Measurements from ENCODE around the gene GSE1. TPM values are rescaled to one million over a fixed set of nuclear protein-coding genes. Genes with fewer than 3 reads are reported as not detected.
"Not testable (repeated sequence)": the region's sequence is repeated elsewhere in the genome, so short reads cannot be mapped to it uniquely, and the experiment has no call there.

GSE1 gene
- polyA plus RNA-seq, 6 donors from 2014 or later: 1.00 to 8.3 (median 3.9) TPM

DNA sequence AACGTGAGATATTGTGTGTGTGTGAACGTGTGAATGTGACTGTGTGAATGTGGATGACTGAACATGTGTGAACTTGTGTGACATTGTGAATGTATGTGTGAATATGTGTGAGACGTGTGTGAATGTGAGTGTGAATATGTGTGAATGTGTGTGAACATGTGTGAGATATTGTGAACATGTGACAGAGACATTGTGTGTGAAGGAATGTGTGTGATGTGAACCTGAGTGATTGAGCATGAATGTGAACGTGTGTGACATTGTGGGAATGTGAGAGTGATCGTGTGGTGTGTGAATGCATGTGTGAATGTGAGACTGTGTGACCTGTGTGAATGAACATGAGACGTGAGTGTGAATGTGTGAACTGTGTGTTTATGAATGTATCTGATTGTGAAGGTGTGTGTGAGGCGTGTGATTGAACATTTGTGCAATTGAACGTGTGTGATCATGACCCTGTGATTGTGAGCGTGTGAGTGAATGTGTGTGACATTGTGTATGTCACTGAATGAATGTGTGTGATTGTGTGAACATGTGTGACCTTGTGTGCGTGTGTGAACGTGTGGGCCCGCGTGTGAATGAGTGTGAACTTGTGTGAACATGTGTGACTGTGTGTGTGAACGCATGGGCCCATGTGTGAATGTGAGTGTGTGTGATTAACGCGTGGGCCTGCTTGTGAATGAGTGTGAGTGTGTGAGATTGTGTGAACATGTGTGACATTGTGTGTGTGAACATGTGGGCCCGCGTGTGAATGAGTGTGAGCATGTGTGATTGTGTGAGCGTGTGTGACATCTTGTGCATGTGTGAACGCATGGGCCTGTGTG lies 23.2 kb upstream of the GSE1 start:
- DNase-seq (no peak), ATAC-seq (ENCODE audit: low read depth in 2 of 2) (no peak)
- Mint-ChIP-seq H3K27me3 (no peaks in the 10 kb centered on the region), H3K36me3 (no peaks in the 10 kb centered on the region), H3K4me3 (no peak overlapping the region), H3K9me3 (no peaks in the 10 kb centered on the region), H3K27ac (no peak overlapping the region), H3K4me1 (peaks cover 21 to 32% (median 22%) of the 10 kb centered on the region in 3 donors)

DNA sequence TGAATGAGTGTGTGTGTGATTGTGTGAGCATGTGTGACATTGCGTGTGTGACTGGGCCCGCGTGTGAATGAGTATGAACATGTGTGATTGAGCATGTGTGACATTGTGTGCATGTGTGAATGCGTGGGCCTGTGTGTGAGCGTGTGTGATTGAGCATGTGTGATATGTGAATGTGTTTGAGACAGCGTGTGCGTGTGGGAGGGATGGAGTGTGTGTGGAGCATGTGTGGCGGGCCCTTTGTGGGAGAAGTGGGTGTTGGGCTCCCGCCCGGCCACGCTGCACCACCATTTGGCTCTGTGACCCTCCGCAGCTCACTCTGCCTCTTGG lies 22.7 kb upstream of the GSE1 start:
- H3K27ac Mint-ChIP-seq: no peak overlapping the region
- peaks cover 23 to 36% (median 27%) of the 10 kb centered on the region in 3 donors for H3K4me1 Mint-ChIP-seq
- no peaks in the 10 kb centered on the region for H3K9me3 Mint-ChIP-seq
- H3K36me3 Mint-ChIP-seq: no peaks in the 10 kb centered on the region
- H3K4me3 Mint-ChIP-seq: no peak overlapping the region
- no peak for ATAC-seq (ENCODE audit: low read depth in 2 of 2)
- no peaks in the 10 kb centered on the region for H3K27me3 Mint-ChIP-seq
- DNase-seq: no peak

DNA sequence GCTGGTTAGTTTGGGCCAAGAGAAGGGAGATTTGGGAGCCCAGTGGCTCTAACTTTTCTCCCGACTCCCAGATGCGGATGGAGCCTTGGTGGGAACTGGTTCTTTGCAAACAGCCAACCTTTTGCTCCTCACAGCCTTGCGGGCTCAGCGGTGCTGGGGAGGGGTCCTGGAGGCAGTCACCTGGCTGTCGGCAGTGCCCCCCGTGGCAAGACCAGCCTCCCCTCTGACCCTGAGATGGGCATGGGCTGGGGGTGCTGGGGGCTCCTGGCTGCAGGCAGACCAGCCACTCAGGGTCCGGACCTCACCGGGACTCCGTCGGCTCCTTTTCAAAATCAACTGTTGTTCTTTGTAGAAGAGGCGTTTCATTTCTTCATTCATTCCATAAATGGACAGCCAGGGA lies 21.7 kb upstream of the GSE1 start:
- no peak overlapping the region for H3K4me3 Mint-ChIP-seq
- no peaks in the 10 kb centered on the region for H3K9me3 Mint-ChIP-seq
- H3K27ac Mint-ChIP-seq: peak overlapping the region in 1 of 6 donors; percentile 42
- H3K4me1 Mint-ChIP-seq: peaks cover 26 to 41% (median 36%) of the 10 kb centered on the region in 3 donors
- H3K36me3 Mint-ChIP-seq: peaks cover 0 to 5% of the 10 kb centered on the region in 2 donors
- no peaks in the 10 kb centered on the region for H3K27me3 Mint-ChIP-seq
- ATAC-seq (ENCODE audit: low read depth in 2 of 2): no peak
- no peak for DNase-seq

DNA sequence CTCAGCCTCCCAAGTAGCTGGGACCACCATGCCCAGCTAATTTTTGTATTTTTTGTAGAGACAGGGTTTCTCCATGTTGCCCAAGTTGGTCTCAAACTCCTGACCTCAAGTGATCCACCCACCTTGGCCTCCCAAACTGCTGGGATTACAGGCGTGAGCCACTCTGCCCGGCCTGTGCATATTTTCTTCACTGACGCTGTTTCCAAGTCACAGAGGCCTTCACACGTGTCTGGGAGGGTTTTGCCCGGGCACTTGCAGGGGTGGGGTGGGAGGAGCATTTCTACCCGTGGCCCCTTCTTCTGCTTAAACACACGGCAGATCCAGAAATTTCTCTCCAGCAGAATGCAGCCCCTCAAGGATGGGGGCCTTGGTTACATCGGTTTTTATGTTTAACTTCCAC lies 20.8 kb upstream of the GSE1 start:
- H3K27me3 Mint-ChIP-seq; ATAC-seq (ENCODE audit: low read depth in 2 of 2); H3K36me3 Mint-ChIP-seq; DNase-seq; H3K9me3 Mint-ChIP-seq; H3K4me3 Mint-ChIP-seq: not testable (repeated sequence)
- Mint-ChIP-seq H3K27ac (peak overlapping the region in 2 of 6 donors; percentile 38 to 42), H3K4me1 (peaks cover 26 to 38% (median 37%) of the 10 kb centered on the region in 3 donors)

DNA sequence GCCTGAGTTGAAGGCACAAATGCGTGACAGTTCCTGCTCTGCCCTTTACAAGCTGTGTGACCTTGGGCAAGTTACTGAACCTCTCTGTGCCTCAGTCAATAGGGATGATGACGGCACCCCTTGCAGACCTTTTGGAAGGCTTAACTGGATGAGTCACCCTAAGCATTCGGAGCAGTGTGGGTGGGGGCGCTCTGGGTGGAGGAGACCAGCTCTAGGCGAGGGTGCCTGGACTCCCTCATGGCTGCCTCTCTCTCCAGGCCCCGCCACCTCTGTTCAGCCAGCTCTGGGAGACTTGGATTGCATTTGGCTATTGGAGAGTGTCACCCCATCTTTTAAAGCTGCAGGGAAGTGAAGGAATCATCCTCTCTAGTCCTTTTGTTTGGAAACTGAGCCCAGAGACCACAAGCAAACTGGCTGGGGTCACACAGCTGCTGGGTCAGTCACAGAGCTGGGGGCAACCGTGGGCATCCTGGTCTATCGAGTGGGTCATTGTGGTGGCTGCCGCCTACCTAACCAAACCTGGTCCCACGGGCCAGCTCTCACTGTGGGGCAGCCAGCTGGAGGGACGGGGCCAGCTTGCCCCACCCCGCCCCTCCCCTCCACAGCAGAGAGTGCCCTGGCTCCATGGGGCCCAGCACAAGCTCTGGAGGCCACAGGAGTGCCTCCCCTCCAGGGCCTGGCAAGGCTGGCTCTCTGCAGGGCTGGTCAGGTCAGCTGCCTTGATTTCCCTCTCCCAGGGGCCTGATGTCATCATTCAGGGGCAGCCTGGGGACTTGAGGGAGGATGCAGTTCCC lies 20.2 kb upstream of the GSE1 start:
- Mint-ChIP-seq H3K27me3 (no peaks in the 10 kb centered on the region), H3K4me1 (peaks cover 30 to 43% (median 42%) of the 10 kb centered on the region in 3 donors), H3K27ac (no peak overlapping the region), H3K36me3 (peaks cover 0 to 9% of the 10 kb centered on the region in 2 donors), H3K4me3 (no peak overlapping the region), H3K9me3 (no peaks in the 10 kb centered on the region)
- DNase-seq: no peak
- ATAC-seq (ENCODE audit: low read depth in 2 of 2): no peak

DNA sequence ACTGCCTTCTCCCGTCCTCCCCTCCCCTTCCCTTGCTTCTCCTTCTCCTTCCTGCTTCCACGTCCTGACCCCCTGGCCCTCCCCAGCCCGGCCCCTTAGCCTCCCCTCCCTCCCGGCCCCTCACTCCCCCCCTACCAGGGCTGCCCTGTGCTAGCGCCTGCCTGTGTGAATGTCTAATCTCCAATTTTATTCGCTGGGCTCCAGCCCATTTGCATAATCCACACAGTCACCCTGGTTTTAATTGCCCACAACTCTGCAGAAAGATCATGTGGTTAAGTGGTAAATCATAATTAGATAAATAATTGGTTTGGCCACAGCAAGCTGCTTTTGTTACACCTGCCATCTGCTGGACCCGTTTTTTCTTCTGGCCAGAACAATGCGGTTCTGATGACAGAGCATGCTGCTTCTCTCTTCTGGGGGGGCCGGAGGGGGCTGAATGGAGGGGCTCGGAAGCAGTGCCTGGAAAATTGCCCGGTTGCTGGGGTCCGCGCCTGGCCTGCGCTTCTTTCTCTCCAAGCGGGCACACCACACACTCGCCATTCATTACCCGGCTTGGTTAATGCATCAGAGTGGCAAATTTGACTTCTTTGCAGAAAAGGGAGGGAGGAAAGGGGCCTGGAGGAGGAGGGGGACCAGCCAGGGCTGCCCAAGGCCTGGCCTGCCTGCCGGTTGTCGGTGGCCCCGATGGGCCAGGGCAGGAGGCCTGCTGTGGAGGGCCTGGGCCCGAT lies 19.5 kb upstream of the GSE1 start:
- H3K27ac Mint-ChIP-seq: peak overlapping the region in 1 of 6 donors; percentile 75
- no peak for ATAC-seq (ENCODE audit: low read depth in 2 of 2)
- no peaks in the 10 kb centered on the region for H3K9me3 Mint-ChIP-seq

DNA sequence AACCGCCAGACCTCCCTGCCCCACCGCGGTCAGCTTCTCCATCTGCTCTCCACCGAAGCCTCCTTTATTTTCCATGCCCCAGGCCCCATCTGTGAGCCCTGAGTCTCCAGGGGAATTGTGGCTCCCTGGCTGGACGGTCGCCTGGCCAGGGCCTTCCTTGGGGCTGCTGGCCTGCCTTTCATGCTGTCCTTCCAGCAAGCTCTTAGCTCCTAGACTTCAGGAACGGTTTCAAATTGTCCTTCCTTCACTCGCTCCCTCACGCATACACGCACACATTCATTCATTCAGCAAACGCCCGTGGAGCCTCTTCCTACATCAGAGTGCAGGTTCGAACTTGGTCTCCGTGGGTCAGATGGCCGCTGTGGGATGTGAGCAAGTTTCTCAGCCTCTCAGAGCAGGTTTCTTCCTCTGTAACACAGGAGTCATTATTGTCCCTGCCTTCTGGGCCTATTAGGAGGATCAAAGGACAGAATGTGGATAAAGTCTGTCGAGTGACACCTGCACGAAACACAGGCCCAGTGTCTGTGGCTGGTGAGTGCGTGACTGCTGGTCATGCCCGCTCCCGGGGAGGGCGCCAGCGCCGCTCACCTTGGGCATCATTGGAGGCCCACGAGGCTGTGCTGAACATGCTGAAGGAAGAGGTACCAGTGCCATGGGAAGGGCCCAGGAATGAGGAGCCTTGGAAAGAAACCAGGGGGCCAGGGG lies 18.7 kb upstream of the GSE1 start:
- Mint-ChIP-seq H3K36me3 (peaks cover 0 to 9% of the 10 kb centered on the region in 2 donors), H3K27ac (peak overlapping the region in 4 of 6 donors; percentile 11 to 89 (median 64)), H3K9me3 (no peaks in the 10 kb centered on the region), H3K27me3 (no peaks in the 10 kb centered on the region), H3K4me3 (peak overlapping the region in 1 of 8 donors; percentile 25), H3K4me1 (peaks cover 35 to 58% (median 57%) of the 10 kb centered on the region in 3 donors)
- no peak for DNase-seq
- no peak for ATAC-seq (ENCODE audit: low read depth in 2 of 2)

More for the DNA sequence above, 19.5 kb upstream of the GSE1 start:
- peaks cover 31 to 50% (median 49%) of the 10 kb centered on the region in 3 donors for H3K4me1 Mint-ChIP-seq
- DNase-seq: no peak
- no peaks in the 10 kb centered on the region for H3K27me3 Mint-ChIP-seq
- H3K36me3 Mint-ChIP-seq: peaks cover 0 to 9% of the 10 kb centered on the region in 2 donors
- H3K4me3 Mint-ChIP-seq: peak overlapping the region in 1 of 8 donors; percentile 57

DNA sequence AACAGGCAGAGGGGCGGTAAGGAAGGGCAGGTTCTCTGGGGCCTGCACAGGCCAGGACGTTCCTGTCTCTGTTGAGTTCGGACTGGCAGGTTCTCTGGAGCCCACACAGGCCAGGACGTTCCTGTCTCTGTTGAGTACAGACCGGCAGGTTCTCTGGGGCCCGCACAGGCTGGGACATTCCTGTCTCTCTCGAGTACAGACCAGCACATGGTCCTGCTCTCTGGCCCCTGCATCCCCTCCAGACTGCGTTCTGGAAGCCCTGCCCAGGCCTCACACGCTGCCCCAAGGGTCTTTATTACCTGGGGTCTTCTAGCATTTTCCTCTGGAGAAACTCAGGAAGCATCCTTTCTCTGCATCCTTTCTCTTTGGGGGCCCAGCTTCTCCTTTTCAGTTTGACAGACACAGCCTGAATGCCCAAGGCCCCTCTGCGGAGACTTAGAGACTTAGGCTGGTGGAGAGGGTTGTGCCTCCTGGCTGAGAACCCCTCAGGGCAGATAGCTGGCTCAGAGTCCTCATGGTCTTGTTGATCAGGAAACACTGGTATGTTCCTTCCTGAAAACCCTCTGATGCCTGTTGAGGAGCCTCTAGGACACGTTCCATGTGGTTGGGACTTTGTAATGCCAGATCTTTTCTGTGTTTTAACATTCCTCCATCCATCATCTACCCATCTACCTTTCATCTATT lies 18.0 kb upstream of the GSE1 start:
- Mint-ChIP-seq H3K4me1 (peaks cover 36 to 65% (median 64%) of the 10 kb centered on the region in 3 donors), H3K27ac (peak overlapping the region in 3 of 6 donors; percentile 61 to 89 (median 79)), H3K36me3 (peaks cover 0 to 9% of the 10 kb centered on the region in 2 donors), H3K4me3 (peak overlapping the region in 3 of 8 donors; percentile 26 to 76 (median 69)), H3K9me3 (no peaks in the 10 kb centered on the region), H3K27me3 (no peaks in the 10 kb centered on the region)
- no peak for ATAC-seq (ENCODE audit: low read depth in 2 of 2)
- DNase-seq: no peak

DNA sequence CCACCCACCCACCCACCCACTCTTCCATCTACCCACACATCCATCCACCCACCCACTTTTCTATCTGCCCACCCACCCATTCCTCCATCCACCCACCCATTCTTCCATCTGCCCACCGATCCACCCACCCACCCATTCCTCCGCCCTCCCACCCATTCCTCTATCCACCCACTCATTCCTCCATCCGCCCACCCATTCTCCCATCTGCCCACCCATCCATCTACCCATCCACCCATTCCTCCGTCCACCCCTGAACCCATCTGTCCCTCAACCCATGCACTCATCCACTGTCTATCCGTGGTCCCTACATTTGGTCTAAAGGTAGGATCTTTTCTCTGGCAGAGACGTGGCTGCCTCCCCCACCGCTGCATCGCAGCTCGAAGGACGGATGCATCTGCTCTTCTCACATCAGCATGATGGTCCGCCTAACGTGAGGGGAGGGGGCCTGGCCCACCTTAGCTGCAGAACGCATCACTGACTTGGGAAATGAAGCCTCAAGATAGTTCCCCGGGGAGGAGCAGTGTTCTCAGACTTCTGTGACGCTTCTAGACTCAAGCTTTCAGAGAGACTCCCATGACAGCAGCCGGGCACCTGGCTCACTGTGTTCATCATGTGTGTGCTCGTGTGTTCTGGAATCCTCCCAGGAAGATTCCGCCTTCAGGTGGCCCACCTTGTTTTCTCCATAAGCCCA lies 17.2 kb upstream of the GSE1 start:
- Mint-ChIP-seq H3K4me3 (peak overlapping the region in 5 of 8 donors; percentile 11 to 80 (median 47)), H3K27ac (peak overlapping the region in 5 of 6 donors; percentile 1 to 91 (median 79)), H3K36me3 (peaks cover 0 to 9% of the 10 kb centered on the region in 2 donors), H3K4me1 (peaks cover 44 to 73% (median 72%) of the 10 kb centered on the region in 3 donors), H3K27me3 (no peaks in the 10 kb centered on the region), H3K9me3 (no peaks in the 10 kb centered on the region)
- DNase-seq (peak; percentile 25), ATAC-seq (ENCODE audit: low read depth in 2 of 2) (peak; percentile 78 to 82)

DNA sequence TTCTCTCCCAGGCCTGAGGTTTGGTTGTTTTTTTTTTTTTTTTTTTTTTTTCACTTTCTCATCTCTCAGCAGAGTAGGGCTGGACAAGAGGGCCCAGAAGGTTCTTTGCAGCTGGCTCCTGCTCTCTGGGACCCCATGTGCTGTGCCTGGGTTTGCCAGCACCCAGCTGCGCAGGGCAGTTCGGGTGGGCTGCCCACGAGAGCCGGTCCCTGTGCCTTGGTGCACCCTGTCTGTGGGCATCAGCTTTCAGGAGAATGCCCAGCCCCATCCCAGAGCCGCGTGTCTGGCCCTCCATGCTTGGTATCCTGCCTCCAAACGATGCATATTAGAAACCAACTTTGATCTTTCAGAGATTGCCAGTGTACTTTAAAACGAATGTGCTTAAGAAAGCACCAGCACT lies 15.0 kb upstream of the GSE1 start:
- Mint-ChIP-seq H3K27me3 (no peaks in the 10 kb centered on the region), H3K4me1 (peaks cover 60 to 80% (median 64%) of the 10 kb centered on the region in 3 donors), H3K27ac (peak overlapping the region in 2 of 6 donors; percentile 39 to 53), H3K4me3 (no peak overlapping the region), H3K36me3 (peaks cover 0 to 9% of the 10 kb centered on the region in 2 donors), H3K9me3 (no peaks in the 10 kb centered on the region)
- no peak for DNase-seq
- no peak for ATAC-seq (ENCODE audit: low read depth in 2 of 2)

DNA sequence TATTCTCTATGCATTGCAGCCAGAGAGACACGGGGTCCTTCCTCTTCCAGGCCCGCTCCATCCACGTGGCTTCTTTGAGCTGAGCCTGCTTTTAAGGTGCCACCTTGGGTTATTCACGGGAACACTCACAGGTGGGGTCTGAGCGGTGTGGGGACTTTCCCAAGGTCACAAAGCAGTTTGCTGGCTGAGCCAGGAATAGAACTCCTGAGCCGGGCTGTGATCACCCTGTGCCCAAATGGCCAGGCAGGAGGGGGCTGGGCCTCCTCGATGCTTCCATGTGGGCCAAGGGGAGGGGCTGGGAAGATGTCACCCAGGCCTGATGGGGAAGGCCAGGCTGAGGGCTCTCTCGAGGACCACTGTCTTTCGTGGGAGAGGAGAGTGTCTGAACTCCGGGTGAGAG lies 13.0 kb upstream of the GSE1 start:
- H3K4me1 Mint-ChIP-seq: peaks cover 48 to 82% (median 59%) of the 10 kb centered on the region in 3 donors
- H3K9me3 Mint-ChIP-seq: no peaks in the 10 kb centered on the region
- peaks cover 0 to 9% of the 10 kb centered on the region in 2 donors for H3K36me3 Mint-ChIP-seq
- peak overlapping the region in 3 of 6 donors; percentile 59 to 73 (median 69) for H3K27ac Mint-ChIP-seq
- DNase-seq (no peak), ATAC-seq (ENCODE audit: low read depth in 2 of 2) (no peak)
- H3K4me3 Mint-ChIP-seq: peak overlapping the region in 1 of 8 donors; percentile 10
- no peaks in the 10 kb centered on the region for H3K27me3 Mint-ChIP-seq

Measured in naive B cell (primary cell).